Liver (tissue), 9 donors: Measurements from ENCODE around the gene PAPOLB. TPM values are rescaled to one million over a fixed set of nuclear protein-coding genes. Genes with fewer than 3 reads are reported as not detected.

Experiments
- DNase-seq: peaks from one replicate; pipeline ENCODE4 v3.0.0-alpha.2; 2017; ENCODE audit warnings: low spot score
- H3K27ac ChIP-seq, 2 donors: one replicate each; pipeline ENCODE4 v1.7.0; 2013; ENCODE audit warnings: inconsistent platforms in 2 of 2, low read length in 2 of 2, control low read depth in 1 of 2, low read depth in 1 of 2, mild to moderate bottlenecking in 1 of 2
- H3K27me3 ChIP-seq, 4 donors: one replicate each; pipeline versions ENCODE4 v1.6.1 to v1.7.0; 2013; ENCODE audit warnings: low read length in 3 of 4, inconsistent platforms in 1 of 4, mild to moderate bottlenecking in 1 of 4, moderate library complexity in 1 of 4; ENCODE audit not compliant: control insufficient read depth in 4 of 4, insufficient read depth in 4 of 4
- H3K36me3 ChIP-seq, 4 donors: one replicate each; pipeline versions ENCODE4 v1.6.1 to v1.7.0; 2013; ENCODE audit warnings: low read length in 3 of 4, mild to moderate bottlenecking in 3 of 4, low read depth in 1 of 4, moderate library complexity in 1 of 4; ENCODE audit not compliant: control insufficient read depth in 4 of 4, insufficient read depth in 3 of 4
- H3K4me1 ChIP-seq, 4 donors: one replicate each; pipeline versions ENCODE4 v1.6.1 to v1.7.0; 2013; ENCODE audit warnings: low read length in 3 of 4, mild to moderate bottlenecking in 3 of 4, moderate library complexity in 1 of 4; ENCODE audit not compliant: control insufficient read depth in 4 of 4, insufficient read depth in 4 of 4
- H3K4me3 ChIP-seq, 3 donors: one replicate each; pipeline versions ENCODE4 v1.6.1 to v1.7.0; 2013; ENCODE audit warnings: low read length in 3 of 3, control low read depth in 1 of 3, low read depth in 1 of 3, mild to moderate bottlenecking in 1 of 3
- H3K9ac ChIP-seq, 2 donors: one replicate each; pipeline ENCODE4 v1.7.0; 2013; ENCODE audit warnings: low read length in 2 of 2, mild to moderate bottlenecking in 2 of 2, moderate library complexity in 2 of 2, control low read depth in 1 of 2, low read depth in 1 of 2
- H3K9me3 ChIP-seq, 4 donors: one replicate each; pipeline versions ENCODE4 v1.6.1 to v1.7.0; 2013; ENCODE audit warnings: low read length in 3 of 4; ENCODE audit not compliant: control insufficient read depth in 4 of 4
- FOXA1 ChIP-seq: IDR thresholded peaks from 2 replicates; pipeline ENCODE4 v1.6.1; 2016; ENCODE audit warnings: antibody characterized with exemption
- FOXA2 ChIP-seq: IDR thresholded peaks from 2 replicates; pipeline ENCODE4 v1.6.1; 2016; ENCODE audit warnings: antibody characterized with exemption
- GABPA ChIP-seq, 2 donors: IDR thresholded peaks in 1 of 2; conservative IDR thresholded peaks in 1 of 2; 2 replicates each; pipeline ENCODE4 v1.6.1; 2016; ENCODE audit warnings: antibody characterized with exemption in 2 of 2, mild to moderate bottlenecking in 1 of 2, moderate library complexity in 1 of 2
- HNF4A ChIP-seq, 2 donors: conservative IDR thresholded peaks; 2 replicates each; pipeline ENCODE4 v1.6.1; 2016; ENCODE audit warnings: antibody characterized with exemption in 2 of 2, mild to moderate bottlenecking in 2 of 2
- HNF4G ChIP-seq: IDR thresholded peaks from 2 replicates; pipeline ENCODE4 v1.6.1; 2016; ENCODE audit warnings: antibody characterized with exemption
- JUND ChIP-seq, 2 donors: IDR thresholded peaks; 2 replicates each; pipeline ENCODE4 v1.6.1; 2016; ENCODE audit warnings: antibody characterized with exemption in 2 of 2
- RAD21 ChIP-seq, 2 donors: IDR thresholded peaks; 2 replicates each; pipeline ENCODE4 v1.6.1; 2016; ENCODE audit warnings: antibody characterized with exemption in 2 of 2, mild to moderate bottlenecking in 2 of 2
- RXRA ChIP-seq, 2 donors: IDR thresholded peaks; 2 replicates each; pipeline ENCODE4 v1.6.1; 2017 to 2018; ENCODE audit warnings: antibody characterized with exemption in 2 of 2, mild to moderate bottlenecking in 1 of 2
- SP1 ChIP-seq: IDR thresholded peaks from 2 replicates; pipeline ENCODE4 v1.6.1; 2018; ENCODE audit warnings: antibody characterized with exemption, mild to moderate bottlenecking
- TAF1 ChIP-seq: conservative IDR thresholded peaks from 2 replicates; pipeline ENCODE4 v1.6.1; 2016; ENCODE audit warnings: antibody characterized with exemption, mild to moderate bottlenecking
- YY1 ChIP-seq: IDR thresholded peaks from 2 replicates; pipeline ENCODE4 v1.6.1; 2016; ENCODE audit warnings: antibody characterized with exemption, mild to moderate bottlenecking
- WGBS: extraction: QIAGEN DNeasy Blood & Tissue Kit; methylation state at CpG from one replicate; pipeline ENCODE4 v1.1.7; 2013; 5-methylcytosine and 5-hydroxymethylcytosine counted together
- polyA plus RNA-seq, 2 donors: library from polyadenylated mRNA; stranded (reverse) in 1 of 2; unstranded in 1 of 2; fragments of 200-250 nt in 1 of 2; fragments of >200 nt in 1 of 2; fragmentation: Nextera tagmentation in 1 of 2; extraction: Ambion mirVana in 1 of 2; gene quantifications; one replicate each; pipeline versions ENCODE4 v1.2.1 to v1.2.3, GENCODE V29; 2013 to 2015
- total RNA-seq, 2 donors: library from RNA; depleted of rRNA; stranded (reverse); fragments of >200 nt; gene quantifications; one replicate each; pipeline ENCODE4 v1.2.3, GENCODE V29; 2014
- TF ChIP-seq, protein P1 (sequence below): IDR thresholded peaks from 2 replicates; pipeline ENCODE4 v1.6.1; 2016; ENCODE audit warnings: antibody characterized with exemption
- TF ChIP-seq, protein P2 (sequence below): IDR thresholded peaks from 2 replicates; pipeline ENCODE4 v1.6.1; 2016; ENCODE audit warnings: antibody characterized with exemption
- TF ChIP-seq, protein P3 (sequence below): IDR thresholded peaks from 2 replicates; pipeline ENCODE4 v1.6.1; 2016; ENCODE audit warnings: antibody characterized with exemption, mild to moderate bottlenecking
- TF ChIP-seq, protein P4 (sequence below): IDR thresholded peaks from 2 replicates; pipeline ENCODE4 v1.6.1; 2016; ENCODE audit warnings: antibody characterized with exemption
- donor health status: healthy.
- donor health status: healthy.
- donor health status: healthy.
- donor health status: healthy.
- donor health status: healthy.

PAPOLB gene
- total and polyA plus RNA-seq, 4 donors, result 0.05 to 0.08 TPM; not detected in 2

DNA sequence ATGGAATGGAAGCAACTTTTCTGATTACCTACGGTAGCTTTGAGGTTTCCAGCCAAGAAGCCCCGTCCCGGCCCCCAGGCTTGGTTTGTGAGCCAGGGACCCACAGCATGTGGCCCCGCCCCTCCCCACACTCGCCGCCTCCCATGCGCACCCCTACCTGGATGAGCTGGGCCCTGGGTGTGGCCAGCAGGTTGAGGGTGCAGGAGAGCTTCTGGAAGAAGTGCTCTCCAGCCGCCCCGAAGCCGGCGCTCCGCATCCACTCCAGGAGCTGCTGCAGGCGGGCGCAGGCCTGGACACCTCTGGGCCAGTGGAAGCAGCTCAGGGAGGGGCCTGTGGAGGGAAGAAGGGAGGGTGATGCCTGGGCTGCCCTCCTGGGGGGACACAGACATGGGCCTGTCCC is 46.7 kb downstream of the PAPOLB start:
- 96% methylated on average over 14 of the region's 14 CpGs for WGBS
- no peak overlapping the region for H3K9ac ChIP-seq
- DNase-seq, result no peak
- no peaks in the 10 kb centered on the region for H3K27me3 ChIP-seq
- TF ChIP-seq GABPA (IDR thresholded peaks at IDR 0.05 in 1 of 2, conservative IDR thresholded peaks at IDR 0.05 in 1 of 2), result no peak
- TF ChIP-seq, protein P1, sequence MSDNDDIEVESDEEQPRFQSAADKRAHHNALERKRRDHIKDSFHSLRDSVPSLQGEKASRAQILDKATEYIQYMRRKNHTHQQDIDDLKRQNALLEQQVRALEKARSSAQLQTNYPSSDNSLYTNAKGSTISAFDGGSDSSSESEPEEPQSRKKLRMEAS, result no peak
- TF ChIP-seq FOXA1, result no peak
- TF ChIP-seq RAD21 (IDR thresholded peaks at IDR 0.05), result no peak
- TF ChIP-seq FOXA2, result no peak
- TF ChIP-seq, protein P2, sequence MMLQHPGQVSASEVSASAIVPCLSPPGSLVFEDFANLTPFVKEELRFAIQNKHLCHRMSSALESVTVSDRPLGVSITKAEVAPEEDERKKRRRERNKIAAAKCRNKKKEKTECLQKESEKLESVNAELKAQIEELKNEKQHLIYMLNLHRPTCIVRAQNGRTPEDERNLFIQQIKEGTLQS, result no peak
- TF ChIP-seq JUND (IDR thresholded peaks at IDR 0.05), result no peak
- TF ChIP-seq, protein P3, sequence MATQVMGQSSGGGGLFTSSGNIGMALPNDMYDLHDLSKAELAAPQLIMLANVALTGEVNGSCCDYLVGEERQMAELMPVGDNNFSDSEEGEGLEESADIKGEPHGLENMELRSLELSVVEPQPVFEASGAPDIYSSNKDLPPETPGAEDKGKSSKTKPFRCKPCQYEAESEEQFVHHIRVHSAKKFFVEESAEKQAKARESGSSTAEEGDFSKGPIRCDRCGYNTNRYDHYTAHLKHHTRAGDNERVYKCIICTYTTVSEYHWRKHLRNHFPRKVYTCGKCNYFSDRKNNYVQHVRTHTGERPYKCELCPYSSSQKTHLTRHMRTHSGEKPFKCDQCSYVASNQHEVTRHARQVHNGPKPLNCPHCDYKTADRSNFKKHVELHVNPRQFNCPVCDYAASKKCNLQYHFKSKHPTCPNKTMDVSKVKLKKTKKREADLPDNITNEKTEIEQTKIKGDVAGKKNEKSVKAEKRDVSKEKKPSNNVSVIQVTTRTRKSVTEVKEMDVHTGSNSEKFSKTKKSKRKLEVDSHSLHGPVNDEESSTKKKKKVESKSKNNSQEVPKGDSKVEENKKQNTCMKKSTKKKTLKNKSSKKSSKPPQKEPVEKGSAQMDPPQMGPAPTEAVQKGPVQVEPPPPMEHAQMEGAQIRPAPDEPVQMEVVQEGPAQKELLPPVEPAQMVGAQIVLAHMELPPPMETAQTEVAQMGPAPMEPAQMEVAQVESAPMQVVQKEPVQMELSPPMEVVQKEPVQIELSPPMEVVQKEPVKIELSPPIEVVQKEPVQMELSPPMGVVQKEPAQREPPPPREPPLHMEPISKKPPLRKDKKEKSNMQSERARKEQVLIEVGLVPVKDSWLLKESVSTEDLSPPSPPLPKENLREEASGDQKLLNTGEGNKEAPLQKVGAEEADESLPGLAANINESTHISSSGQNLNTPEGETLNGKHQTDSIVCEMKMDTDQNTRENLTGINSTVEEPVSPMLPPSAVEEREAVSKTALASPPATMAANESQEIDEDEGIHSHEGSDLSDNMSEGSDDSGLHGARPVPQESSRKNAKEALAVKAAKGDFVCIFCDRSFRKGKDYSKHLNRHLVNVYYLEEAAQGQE, result no peak
- TF ChIP-seq RXRA (IDR thresholded peaks at IDR 0.05), result no peak
- TF ChIP-seq HNF4A (conservative IDR thresholded peaks at IDR 0.05), result no peak
- TF ChIP-seq YY1, result no peak
- TF ChIP-seq SP1, result no peak
- no peaks in the 10 kb centered on the region for H3K36me3 ChIP-seq
- no peaks in the 10 kb centered on the region for H3K9me3 ChIP-seq
- H3K27ac ChIP-seq, result no peak overlapping the region
- no peak overlapping the region for H3K4me3 ChIP-seq
- no peaks in the 10 kb centered on the region for H3K4me1 ChIP-seq

DNA sequence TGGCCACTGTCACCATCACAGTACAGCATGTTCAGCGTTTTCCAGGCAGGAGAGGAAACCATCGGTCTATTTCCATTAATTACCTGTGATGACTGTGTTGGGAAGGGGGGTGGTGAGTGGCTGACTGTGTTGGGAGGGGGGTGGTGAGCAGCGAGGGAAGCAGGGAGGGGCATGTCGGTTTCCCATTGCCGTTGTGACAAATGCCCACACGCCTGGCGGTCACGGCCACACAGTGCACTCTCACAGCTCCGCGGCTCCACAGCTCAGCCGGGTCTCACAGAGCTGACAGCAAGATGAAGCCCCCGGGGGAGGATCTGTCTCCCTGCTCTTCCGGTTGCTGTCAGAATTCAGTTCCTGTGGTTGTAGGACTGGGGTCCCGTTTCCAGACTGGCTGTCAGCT is 47.4 kb downstream of the PAPOLB start:
- no peak for TF ChIP-seq HNF4A (conservative IDR thresholded peaks at IDR 0.05)
- TF ChIP-seq RXRA (IDR thresholded peaks at IDR 0.05), result no peak
- no peak for TF ChIP-seq TAF1
- no peak for TF ChIP-seq RAD21 (IDR thresholded peaks at IDR 0.05)
- no peak for TF ChIP-seq HNF4G
- TF ChIP-seq, protein P1, result no peak
- no peak for TF ChIP-seq YY1
- TF ChIP-seq, protein P2, result no peak
- no peak for TF ChIP-seq FOXA2
- TF ChIP-seq, protein P4, sequence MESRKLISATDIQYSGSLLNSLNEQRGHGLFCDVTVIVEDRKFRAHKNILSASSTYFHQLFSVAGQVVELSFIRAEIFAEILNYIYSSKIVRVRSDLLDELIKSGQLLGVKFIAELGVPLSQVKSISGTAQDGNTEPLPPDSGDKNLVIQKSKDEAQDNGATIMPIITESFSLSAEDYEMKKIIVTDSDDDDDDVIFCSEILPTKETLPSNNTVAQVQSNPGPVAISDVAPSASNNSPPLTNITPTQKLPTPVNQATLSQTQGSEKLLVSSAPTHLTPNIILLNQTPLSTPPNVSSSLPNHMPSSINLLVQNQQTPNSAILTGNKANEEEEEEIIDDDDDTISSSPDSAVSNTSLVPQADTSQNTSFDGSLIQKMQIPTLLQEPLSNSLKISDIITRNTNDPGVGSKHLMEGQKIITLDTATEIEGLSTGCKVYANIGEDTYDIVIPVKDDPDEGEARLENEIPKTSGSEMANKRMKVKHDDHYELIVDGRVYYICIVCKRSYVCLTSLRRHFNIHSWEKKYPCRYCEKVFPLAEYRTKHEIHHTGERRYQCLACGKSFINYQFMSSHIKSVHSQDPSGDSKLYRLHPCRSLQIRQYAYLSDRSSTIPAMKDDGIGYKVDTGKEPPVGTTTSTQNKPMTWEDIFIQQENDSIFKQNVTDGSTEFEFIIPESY, result no peak
- TF ChIP-seq JUND (IDR thresholded peaks at IDR 0.05), result no peak
- Histone ChIP-seq H3K4me3 (no peak overlapping the region), H3K27ac (no peak overlapping the region), H3K9me3 (no peaks in the 10 kb centered on the region), H3K27me3 (no peaks in the 10 kb centered on the region), H3K9ac (no peak overlapping the region), H3K4me1 (no peaks in the 10 kb centered on the region), H3K36me3 (no peaks in the 10 kb centered on the region)
- 76% methylated on average over 14 of the region's 14 CpGs for WGBS
- DNase-seq, result no peak
